ENCODE data around the gene HTR2A. TPM values are rescaled to one million over a fixed set of nuclear protein-coding genes. Genes with fewer than 3 reads are reported as not detected.
A peak's percentile ranks its signal among the peaks of the same experiment; 100 is the strongest.
"Not testable (repeated sequence)": the region's sequence is repeated elsewhere in the genome, so short reads cannot be mapped to it uniquely, and the experiment has no call there.

The HTR2A gene
- total RNA-seq, 1 donor from 2014 or later, result 0.89 TPM

GRCh38 chr13:46810440-46810839 lies 86.4 kb downstream of the HTR2A start:
- no peak for DNase-seq (ENCODE audit: low spot score)

GRCh38 chr13:46804921-46805320 lies 91.9 kb downstream of the HTR2A start:
- DNase-seq (ENCODE audit: low spot score), result not testable (repeated sequence)

- no peak for DNase-seq (ENCODE audit: low spot score)
Measured at GRCh38 chr13:46804391-46804815, 92.5 kb downstream of the HTR2A start.

- DNase-seq (ENCODE audit: low spot score), result no peak
Measured at GRCh38 chr13:46803586-46803985, 93.3 kb downstream of the HTR2A start.

- DNase-seq (ENCODE audit: low spot score), result no peak
Measured at GRCh38 chr13:46801858-46802257, 95.0 kb downstream of the HTR2A start.

GRCh38 chr13:46799139-46799538 lies 97.7 kb downstream of the HTR2A start:
- DNase-seq (ENCODE audit: low spot score), result no peak

- DNase-seq (ENCODE audit: low spot score), result no peak
Measured at GRCh38 chr13:46797501-46798237, 99.2 kb downstream of the HTR2A start.

- DNase-seq (ENCODE audit: low spot score), result peak; percentile 95
Measured at GRCh38 chr13:46796515-46797474, 100.1 kb downstream of the HTR2A start, which contains the start of gene ESD. Gene ESD (minus strand): TSS chr13:46797161. CDS start chr13:46791413, 5,748 bp downstream.

- DNase-seq (ENCODE audit: low spot score), result no peak
Measured at GRCh38 chr13:46796129-46796514, 100.7 kb downstream of the HTR2A start.

GRCh38 chr13:46795321-46795720 lies 101.5 kb downstream of the HTR2A start:
- DNase-seq (ENCODE audit: low spot score), result no peak

- DNase-seq (ENCODE audit: low spot score), result no peak
Measured at GRCh38 chr13:46783504-46783903, 113.3 kb downstream of the HTR2A start.

- no peak for DNase-seq (ENCODE audit: low spot score)
Measured at GRCh38 chr13:46782691-46783090, 114.2 kb downstream of the HTR2A start.

- no peak for DNase-seq (ENCODE audit: low spot score)
Measured at GRCh38 chr13:46782066-46782465, 114.8 kb downstream of the HTR2A start.

Other genes with a start within 250 kb of the HTR2A start
- 90.0 TPM for gene ESD, start 99.9 kb downstream of the HTR2A start, total RNA-seq

Measured in ureter (tissue), 1 donor.